Measurements from ENCODE around the gene DENND5B. TPM values are rescaled to one million over a fixed set of nuclear protein-coding genes. Genes with fewer than 3 reads are reported as not detected.
"Not testable (repeated sequence)": the region's sequence is repeated elsewhere in the genome, so short reads cannot be mapped to it uniquely, and the experiment has no call there.

Gene DENND5B
- total RNA-seq, 1 donor from 2014 or later = 22.9 TPM

DNA sequence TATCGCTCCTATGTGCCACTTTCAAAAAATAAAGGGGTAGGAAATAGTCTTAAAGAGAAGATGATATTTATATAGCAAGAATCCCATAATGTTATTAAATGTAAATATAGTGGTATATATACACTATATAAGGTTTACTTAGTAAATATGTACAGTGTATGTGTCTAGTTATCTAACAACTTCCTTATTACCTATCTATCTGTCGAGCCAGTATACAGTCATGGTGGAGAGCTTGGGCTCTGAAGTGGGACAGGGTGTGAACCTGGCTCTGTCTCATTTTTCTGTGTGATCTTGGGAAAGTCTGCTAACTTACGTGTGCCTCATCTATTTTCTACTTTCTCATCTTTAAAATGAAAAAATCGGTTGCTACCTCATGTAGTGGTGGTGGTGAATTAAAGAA lies 202.2 kb downstream of the DENND5B start:
- no peak for DNase-seq (ENCODE audit: low read depth)

DNA sequence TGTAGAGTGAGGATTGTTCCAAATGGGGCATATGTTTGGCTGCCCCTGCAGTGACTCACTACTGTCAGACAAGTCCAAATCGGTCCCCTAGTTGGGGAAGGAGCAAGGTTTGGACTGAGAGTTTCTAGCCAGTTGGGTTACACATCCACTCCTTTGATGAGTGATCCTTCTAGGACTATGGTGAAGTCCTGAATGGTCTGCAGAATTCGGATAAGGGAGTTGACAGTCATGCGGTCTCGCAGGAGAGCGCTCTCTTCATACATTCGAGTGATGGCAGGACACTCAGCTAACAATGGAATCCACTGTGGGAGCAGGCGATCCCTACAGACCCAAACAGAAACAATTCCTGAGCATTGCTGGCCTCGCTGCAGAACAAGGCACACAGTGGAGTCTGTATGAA lies 203.5 kb downstream of the DENND5B start:
- DNase-seq (ENCODE audit: low read depth) = no peak

DNA sequence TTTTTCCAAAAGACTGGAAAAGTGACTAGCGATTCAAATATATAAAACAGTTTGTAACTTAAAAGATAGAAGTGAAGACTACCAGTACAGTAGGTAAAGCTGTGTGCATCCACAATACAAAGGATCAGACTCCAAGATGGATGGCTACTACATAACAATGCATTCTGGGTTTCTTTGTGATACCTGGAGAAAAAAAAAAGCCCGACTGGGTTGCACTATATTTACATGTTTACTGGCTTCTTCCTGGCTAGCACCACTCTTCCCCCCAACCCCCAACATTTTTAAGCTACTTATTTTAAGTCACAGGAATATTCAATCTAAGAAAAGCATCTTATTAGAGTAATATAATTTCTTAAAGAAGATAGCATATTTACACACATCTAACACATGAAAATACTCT lies 203.9 kb downstream of the DENND5B start:
- no peak for DNase-seq (ENCODE audit: low read depth)

DNA sequence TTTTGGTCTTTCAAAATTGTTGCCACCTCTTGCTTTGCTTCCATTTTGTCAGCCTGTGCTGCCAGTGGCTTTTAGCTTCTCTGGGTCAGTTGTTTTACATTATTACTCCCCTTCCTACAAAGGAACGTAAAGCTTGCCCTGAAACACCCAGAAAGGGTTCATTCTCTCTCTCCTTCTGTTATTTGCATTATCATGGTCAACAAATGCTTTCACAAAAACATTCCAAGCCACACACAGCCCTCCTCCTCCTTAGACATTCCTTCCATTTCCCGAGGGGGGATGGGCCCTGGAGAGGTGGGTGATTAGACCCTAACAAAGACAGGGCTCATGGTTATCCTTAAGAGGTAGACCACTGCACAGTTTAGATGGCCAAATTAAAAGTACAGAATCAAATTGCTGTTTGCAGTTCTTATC lies 204.6 kb downstream of the DENND5B start:
- no peak for DNase-seq (ENCODE audit: low read depth)

DNA sequence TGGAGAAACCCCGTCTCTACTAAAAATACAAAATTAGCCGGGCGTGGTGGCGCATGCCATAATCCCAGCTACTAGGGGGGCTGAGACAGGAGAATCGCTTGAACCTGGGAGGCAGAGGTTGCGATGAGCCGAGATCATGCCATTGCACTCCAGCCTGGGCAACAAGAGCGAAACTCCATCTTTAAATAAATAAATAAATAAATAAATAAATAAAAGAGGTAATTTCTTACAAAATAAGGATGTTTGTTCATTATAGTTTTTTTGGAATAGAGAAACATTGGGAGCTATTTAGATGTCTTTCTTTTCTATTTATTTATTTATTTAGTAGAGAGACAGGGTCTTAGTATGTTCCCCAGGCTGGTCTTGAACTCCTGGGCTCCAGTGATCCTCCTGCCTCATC lies 213.7 kb downstream of the DENND5B start:
- DNase-seq (ENCODE audit: low read depth) = not testable (repeated sequence)

DNA sequence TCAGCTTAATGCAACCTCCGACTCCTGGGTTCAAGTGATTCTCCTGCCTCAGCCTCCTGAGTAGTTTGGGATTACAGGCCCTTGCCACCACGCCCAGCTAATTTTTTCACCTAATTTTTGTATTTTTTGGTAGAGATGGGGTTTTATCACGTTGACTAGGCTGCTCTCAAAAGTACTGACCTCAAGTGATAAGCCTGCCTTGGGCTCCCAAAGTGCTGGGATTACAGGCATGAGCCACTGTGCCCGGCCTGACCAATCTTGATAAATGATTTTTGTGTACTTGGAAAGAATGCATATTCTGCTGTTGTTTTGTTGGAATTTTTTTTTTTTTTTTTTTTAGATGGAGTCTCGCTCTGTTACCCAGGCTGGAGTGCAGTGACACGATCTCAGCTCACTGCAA lies 215.5 kb downstream of the DENND5B start:
- DNase-seq (ENCODE audit: low read depth) = not testable (repeated sequence)

DNA sequence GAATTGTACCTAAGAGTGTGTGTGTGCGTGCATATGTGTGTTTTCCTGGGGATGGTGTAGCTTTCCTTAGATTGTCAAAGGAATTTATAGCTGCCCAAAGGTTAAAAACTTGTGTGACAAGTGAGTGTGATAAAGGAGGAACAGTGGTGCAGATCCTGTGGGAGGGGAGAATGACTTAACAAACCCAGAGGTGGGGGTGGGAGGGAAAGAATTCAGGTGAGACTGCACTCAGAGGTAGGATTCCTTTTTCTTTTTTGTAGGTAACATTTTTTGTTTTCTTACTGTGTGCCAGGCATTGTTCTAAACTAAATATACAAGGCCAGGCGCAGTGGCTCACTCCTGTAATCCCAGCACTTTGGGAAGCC lies 219.7 kb downstream of the DENND5B start:
- DNase-seq (ENCODE audit: low read depth) = no peak

DNA sequence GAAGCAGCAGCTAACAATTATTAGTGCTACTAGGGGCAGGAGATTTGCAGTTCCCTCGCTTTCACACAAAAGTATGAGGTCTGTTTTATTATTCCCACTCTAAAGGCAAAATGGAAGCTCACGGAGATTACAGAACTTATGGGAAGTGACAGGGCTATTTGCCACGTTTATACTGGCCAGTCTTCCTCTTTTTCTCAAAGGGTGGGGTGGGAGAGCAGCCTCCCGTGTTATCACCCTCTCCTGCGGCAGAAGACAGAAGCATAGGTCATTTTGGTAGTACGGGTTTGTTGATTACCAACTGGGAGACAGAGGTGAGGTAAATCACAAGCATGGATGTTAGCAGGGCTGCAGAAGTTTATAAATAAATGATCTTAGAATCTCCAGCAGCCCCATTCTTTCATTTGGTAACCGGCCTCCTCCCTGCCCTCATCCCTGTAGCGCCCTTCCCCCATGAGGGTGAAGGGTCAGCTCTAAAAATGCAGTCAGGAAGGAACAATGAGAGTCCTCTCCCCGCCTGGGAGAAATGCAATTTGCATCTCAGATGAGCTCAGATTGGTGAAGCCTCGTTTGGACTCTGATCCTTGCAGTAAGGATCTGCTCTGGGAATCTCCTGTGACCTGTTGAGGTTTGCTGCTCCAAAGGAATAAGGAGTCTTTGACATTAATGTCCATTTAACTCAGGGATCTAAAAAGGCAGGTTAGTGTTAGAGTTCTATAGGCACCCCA lies 220.2 kb downstream of the DENND5B start:
- DNase-seq (ENCODE audit: low read depth) = no peak

DNA sequence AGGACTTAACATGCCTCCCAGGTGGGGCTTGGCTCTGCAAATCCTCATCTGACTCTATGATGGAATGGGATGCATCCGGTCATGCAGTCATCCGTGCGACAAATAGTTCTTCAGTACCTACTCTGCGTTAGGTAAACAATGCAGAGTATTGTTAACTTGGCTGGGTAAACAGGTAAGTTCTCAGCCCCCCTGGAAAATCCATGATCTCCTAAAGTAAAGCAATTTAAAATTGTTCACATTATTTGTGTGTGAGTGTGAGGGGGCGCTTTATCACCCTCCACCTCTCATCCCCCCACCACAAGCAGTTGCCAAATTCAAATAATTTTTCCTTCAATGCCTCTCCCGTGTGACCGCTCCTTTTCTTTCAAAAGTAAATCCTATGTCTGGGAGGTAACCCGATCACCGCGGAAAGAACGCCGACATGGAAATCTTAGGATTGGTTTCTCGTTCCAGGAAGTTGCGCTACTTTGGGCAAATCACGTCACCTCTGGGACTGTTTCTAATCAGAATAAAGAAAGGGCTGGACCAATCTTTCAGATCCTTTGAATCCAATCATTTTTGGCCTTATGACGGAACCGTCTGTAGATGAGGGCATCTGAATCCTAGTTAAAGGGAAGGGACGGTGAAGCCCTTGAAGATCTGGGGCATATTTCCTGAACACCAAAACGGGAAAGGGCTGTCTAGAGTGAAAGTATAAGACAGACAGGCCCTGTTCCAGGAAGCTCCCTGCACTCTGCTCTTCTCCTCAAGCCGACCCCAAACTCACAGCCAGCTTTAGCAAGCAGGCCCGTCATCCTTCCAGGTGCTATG lies 221.0 kb downstream of the DENND5B start:
- DNase-seq (ENCODE audit: low read depth) = peak; percentile 45

DNA sequence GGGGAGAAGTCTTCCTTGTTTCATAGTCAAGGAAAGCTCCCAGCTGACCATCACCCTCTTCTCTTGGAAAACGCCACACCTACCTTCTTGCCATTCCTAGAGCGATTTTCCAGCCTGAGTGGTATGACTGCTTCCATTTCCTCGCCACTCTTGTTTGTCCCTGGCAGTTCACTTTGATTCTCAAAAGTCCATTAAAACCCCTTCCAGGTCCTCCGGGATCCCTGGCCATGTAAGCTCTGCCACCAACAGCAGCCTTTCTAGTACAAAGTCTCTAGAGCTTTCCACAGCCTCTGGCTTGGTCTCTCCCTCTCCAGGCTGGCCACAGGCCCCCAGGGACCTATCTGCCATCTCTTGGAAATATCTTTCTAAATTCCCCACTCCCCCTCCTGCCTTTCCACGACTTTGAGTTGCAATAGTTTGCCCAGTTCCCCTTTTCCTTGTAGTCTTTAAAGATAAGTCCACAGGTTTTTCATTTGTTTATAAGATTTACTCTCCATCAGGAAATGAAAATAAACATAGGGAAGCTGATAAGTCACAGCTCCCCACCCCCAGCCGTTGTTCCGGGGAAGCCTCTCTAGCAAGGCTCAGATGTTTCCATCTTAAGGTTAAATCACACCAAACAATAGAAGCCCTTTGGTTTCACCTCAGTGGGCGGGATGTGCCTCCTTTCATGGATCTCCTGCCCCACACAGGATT lies 222.1 kb downstream of the DENND5B start:
- no peak for DNase-seq (ENCODE audit: low read depth)

DNA sequence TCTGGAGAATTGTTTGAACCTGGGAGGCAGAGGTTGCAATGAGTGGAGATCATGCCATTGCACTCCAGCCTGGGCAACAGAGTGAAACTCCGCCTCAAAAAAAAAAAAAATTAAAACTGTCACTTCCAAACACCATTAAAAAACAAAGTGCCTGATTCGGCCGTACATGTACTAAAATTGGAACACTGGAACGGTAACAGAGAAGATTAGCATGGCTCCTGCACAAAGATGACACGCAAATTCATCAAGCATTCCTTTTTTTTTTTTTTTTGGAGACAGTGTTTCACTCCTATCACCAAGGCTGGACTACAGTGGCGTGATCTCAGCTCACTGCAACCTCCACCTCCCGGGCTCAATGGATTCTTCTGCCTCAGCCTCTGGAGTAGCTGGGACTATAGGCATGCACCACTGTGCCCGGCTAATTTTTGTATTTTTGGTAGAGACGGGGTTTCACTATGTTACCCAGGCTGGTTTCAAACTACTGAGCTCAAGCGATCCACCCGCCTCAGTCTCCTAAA lies 224.8 kb downstream of the DENND5B start:
- DNase-seq (ENCODE audit: low read depth) = no peak

DNA sequence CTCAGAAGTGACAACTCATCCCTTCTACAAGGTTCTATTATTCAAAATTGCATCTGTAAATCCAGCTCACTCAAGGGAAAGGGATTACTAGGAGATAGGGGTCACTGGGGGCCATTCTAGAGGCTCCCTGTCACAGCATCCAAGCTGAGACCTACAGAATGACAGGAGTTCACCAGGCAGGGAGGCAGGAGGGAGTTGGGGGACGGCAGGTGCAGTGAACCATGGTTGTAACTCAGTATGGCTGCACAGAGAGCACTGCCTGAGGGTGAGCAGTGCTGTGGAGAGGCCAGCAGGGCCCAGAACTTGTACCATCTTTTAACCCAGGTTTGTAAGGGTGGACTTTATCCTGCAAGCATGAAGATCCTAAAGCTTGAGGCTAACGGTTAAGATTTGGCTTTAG lies 227.1 kb downstream of the DENND5B start:
- DNase-seq (ENCODE audit: low read depth) = no peak

DNA sequence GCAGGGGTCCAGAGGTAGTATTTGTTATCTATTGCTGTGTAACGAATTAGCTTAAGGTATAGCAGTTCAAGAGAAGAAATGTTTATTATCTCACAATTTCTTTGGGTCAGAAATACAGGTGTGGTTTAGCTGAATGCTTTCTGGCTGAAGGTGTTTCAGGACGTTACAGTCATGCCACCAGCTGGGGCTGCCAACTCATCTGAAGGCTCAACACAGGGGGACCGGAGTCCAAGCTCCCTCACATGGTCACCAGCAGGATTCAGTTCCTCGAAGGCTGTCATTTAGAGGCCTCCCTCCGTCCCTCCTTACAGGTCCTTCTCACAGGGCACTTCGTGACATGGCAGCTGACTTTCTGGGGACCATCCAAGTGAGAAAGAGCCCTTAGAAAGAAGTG lies 227.5 kb downstream of the DENND5B start:
- DNase-seq (ENCODE audit: low read depth) = no peak

DNA sequence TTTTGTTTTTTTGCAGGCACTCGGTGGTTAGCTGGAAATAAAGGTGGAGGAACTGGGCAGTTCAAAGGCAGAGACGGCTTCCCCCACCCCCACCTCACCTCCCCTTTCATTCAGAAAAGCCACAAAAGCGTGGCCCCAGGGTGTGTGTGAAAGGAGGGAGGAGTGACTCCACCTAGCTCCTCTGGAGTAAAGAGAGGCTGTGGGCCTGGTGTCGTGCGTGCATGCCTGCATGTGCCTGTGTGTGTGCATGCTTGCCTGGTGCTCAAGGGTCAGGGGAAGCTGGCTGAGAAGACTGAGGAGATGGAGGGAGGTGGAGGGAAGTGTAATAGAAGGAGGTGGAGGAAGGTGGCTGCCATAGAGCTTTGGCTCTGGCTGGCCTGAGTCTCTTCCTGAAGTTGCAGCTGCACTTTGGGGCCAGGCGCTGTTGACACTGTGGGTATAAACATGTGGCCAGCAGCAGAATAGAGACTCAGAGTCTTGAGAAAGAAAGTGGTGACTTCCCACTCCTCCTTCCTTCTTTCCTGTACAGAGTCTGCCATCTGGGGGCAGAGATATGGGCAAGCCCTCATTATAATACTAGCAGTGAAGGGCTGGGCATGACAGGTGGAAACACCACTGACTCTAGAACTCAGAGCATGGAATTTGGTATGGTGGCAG lies 228.0 kb downstream of the DENND5B start:
- no peak for DNase-seq (ENCODE audit: low read depth)

DNA sequence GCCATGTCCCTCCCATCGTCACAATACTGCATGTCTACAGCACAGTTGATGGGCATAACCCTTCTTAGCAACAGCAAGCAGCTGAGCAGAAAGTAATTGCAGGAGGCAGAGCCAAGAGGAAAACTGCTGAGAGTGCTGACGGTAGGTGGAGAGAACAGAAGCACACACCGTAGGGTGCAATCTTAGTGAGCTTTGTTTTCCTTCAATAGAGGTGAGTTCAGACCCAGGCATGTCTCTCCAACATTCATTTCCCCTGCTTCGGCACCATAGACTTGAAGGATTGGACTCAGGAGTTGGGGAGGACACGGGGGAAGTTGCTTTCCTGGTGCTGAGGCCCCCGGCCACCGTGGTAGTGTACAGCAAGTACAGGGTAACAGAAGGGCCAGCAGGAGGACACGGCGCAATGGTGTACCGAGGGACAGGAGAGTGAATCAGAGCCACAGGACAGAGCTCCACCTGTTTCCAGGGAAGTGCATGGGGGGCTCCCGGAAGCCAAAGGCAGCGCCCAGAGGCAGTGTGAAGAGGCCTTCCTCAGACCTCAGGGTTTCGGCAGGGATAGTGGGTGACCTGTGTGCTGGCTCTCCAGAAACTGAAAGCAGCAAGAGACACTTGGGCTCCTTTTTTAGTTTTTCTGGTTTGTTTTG lies 228.7 kb downstream of the DENND5B start:
- DNase-seq (ENCODE audit: low read depth) = no peak

DNA sequence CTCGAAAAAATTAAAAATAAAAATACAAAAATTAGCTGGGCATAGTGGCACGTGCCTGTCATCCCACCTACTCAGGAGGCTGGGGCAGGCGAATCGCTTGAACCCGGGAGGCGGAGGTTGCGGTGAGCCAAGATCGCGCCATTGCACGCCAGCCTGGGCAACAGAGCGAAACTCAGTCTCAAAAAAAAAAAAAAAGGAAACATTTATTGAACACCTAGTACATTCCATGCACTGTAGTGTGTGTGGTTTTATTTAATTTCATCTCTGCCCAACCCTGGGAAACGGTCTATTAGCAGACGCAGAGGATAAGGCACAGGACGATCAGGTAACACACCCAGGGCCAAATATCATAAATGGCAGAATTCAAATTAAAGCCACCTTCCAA lies 229.2 kb downstream of the DENND5B start:
- no peak for DNase-seq (ENCODE audit: low read depth)

DNA sequence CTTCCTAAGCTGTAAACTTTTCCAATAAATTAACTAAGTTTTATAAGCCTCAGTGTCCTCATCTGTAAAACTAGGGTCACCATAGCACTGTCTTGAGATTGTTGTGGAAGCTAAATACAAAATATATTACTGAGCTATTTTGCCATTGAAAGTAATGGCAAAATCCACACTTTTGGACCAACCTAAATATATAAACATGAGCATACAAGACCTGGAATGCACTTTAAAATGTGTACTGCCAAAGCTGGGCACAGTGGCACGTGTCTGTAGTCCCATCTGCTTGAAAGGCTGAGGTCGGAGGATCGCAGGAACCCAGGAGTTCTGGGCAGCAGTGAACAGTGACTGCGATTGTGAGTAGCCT lies 235.2 kb downstream of the DENND5B start:
- DNase-seq (ENCODE audit: low read depth) = no peak

DNA sequence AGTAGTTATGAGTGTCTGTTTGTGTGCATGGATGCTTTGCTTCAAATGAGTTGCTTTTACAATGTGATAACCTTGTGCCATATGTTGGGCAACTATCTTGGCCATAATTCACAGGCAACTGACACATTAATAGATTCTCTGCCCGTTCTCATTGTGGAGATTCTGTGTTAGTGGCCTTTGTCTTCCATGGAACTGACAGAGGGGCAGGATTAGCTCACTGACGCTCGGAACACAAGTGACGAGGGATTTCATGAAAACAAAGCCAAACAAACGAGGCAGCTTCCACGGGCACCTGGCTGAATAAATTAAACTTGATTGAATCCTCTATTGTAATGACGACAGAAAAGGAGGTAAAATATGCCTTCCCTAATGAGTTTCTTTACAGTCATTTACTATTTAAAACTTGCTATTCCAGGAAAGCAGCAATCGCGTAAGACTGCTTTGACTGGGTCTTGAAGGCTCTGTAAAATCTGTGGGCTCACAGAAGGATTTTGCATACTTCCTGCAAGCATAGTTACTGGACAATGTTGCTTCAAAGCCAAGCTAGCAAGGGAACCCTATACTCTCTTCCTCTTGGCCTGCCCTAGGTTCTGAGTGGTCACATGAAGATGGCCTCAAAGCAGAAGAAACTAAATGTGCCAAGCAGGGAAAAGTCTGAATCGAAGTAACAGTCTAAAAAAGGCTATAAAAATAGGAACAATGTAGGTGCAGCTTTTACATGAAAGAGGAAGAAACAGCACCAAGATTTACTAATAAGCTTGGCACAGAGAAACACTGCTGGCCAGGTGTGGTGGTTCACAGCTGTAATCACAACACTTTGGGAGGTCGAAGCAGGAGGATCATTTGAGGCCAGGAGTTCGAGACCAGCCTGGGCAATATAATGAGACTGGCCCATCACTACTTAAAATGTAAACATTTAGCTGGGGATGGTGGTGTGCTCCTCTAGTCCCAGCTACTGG lies 236.9 kb downstream of the DENND5B start:
- no peak for DNase-seq (ENCODE audit: low read depth)

DNA sequence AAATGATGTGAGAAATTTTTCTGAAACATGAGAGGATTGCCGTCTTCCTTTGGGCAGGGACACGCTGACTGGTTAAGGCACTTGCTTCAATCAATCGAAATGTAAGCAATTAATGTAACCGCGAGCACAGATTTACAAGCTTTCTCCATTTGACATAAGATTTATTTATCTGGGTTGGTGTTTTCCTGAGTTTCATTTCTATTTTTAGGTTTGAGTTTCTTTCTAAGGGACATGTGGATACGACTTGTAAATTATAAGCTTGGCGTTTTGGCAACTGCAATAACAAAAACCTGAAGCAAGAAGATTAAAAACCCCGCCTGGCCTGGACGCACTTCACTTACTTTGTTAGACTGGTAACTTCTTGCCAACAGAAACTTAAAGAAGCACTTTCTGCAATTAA lies 244.7 kb downstream of the DENND5B start:
- no peak for DNase-seq (ENCODE audit: low read depth)

DNA sequence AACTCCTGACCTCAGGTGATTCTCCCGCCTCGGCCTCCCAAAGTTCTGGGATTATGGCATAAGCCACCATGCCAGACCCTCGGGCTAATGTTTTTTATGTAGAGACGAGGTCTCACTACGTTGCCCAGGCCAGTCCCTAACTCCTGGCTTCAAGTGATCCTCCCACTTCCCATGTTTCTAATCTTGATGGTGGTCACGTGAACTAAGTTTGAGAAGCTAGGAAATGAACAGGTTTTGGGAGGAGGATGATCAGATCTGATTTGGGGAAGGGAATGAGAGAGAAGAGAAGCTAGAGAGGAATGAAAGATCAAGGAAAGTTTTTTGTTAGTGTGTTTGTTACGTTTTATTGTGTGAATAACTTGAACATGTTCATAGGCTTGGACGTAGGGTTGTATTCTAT lies 247.8 kb downstream of the DENND5B start:
- no peak for DNase-seq (ENCODE audit: low read depth)
